ENCODE results near the gene TRAPPC2L.

TRAPPC2L gene

DNA sequence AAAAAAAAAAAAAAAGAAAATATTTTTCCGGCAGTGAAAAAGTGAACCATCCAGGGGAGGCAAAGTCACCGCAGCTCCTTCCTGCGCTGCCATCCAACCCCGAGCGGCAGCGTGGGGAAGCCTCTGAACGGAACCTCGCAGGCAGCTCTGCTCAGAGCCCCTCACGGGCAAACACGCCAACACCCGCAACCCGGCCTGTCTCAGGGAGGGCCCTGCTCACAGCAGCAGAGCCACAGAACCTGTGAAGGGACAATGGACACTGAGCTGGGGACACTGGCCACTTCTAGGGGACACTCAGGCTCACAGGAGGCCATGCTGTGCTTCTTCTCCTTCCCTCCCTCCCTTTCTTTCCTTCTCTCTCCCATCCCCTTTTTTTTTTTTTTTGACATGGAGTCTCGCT, 23.8 kb upstream of the TRAPPC2L start:
- H4K8ac ChIP-seq (ENCODE audit: low read depth, low read length), result no peak overlapping the region
- no peak overlapping the region for H2AFZ ChIP-seq (ENCODE audit: low read length)
- H3K9ac ChIP-seq (ENCODE audit: low read depth, low read length, poor library complexity), result no peak overlapping the region
- no peak overlapping the region for H4K91ac ChIP-seq (ENCODE audit: low read depth, low read length, poor library complexity)
- no peaks in the 10 kb centered on the region for H3K27me3 ChIP-seq (ENCODE audit: control insufficient read depth in 3 of 3, insufficient read depth in 3 of 3, low read depth in 1 of 3, low read length in 3 of 3)
- no peak overlapping the region for H3K27ac ChIP-seq (replicated peaks; ENCODE audit: low read length)
- H3K79me1 ChIP-seq (ENCODE audit: low read depth, low read length), result peaks cover 10% of the 10 kb centered on the region
- H2BK12ac ChIP-seq (ENCODE audit: low read length), result no peak overlapping the region
- H3K14ac ChIP-seq (ENCODE audit: low read length), result no peak overlapping the region
- no peak overlapping the region for H2BK15ac ChIP-seq (ENCODE audit: low read length)
- no peak overlapping the region for H3K4me2 ChIP-seq (ENCODE audit: insufficient read depth, low read length, poor library complexity, severe bottlenecking)
- H2AK5ac ChIP-seq (ENCODE audit: low read depth, low read length), result no peak overlapping the region
- no peak overlapping the region for H2BK5ac ChIP-seq (ENCODE audit: low read length)
- no peak overlapping the region for H3K23ac ChIP-seq (ENCODE audit: low read depth, low read length, poor library complexity)
- DNase-seq (ENCODE audit: low spot score), result no peak
- H3K4ac ChIP-seq (ENCODE audit: low read length), result no peak overlapping the region
- H2BK120ac ChIP-seq (ENCODE audit: low read depth, low read length), result no peak overlapping the region
- no CpG with 5 or more reads among the region's 13 CpGs for WGBS, 2 donors (ENCODE audit: extremely low coverage in 2 of 2, insufficient read length in 2 of 2, insufficient replicate concordance in 1 of 2)
- no peaks in the 10 kb centered on the region for H3K9me3 ChIP-seq (replicated peaks in 1 of 2; ENCODE audit: control insufficient read depth in 2 of 2, insufficient read depth in 1 of 2, low read depth in 1 of 2, low read length in 2 of 2)
- H3K4me3 ChIP-seq (ENCODE audit: low read length in 2 of 2), result no peak overlapping the region
- no peaks in the 10 kb centered on the region for H3K4me1 ChIP-seq (ENCODE audit: control insufficient read depth in 2 of 2, insufficient read depth in 1 of 2, low read depth in 1 of 2, low read length in 2 of 2)
- peaks cover 0 to 7% of the 10 kb centered on the region in 2 donors for H3K36me3 ChIP-seq (replicated peaks in 1 of 2; ENCODE audit: control insufficient read depth in 2 of 2, insufficient read depth in 2 of 2, low read length in 2 of 2)
- no peak overlapping the region for H3K18ac ChIP-seq (ENCODE audit: low read length)

DNA sequence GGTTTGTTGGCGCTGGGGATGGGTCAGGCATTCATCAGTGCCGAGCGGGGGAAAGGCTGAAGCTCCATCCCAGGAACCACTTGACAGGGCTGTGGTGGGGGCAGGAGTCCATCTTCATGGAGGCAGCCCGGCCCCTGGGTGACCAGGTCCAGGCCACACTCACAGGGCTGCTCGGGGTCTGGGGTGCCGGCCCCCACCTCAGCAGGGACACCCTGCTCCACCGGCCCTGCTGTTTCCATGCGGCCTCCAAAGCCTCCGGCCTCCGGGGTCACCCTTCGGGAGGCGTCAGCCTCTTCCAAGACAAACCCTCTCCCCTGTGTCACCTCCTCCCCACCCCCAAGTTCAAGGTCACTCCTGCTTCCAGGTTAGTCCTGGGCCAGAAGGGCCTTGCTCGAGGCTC, 22.3 kb upstream of the TRAPPC2L start:
- Histone ChIP-seq H3K4me2 (ENCODE audit: insufficient read depth, low read length, poor library complexity, severe bottlenecking) (no peak overlapping the region), H2AK5ac (ENCODE audit: low read depth, low read length) (no peak overlapping the region), H3K27me3 (ENCODE audit: control insufficient read depth in 3 of 3, insufficient read depth in 3 of 3, low read depth in 1 of 3, low read length in 3 of 3) (no peaks in the 10 kb centered on the region), H3K4me3 (ENCODE audit: low read length in 2 of 2) (no peak overlapping the region), H3K79me1 (ENCODE audit: low read depth, low read length) (peaks cover 9% of the 10 kb centered on the region), H4K91ac (ENCODE audit: low read depth, low read length, poor library complexity) (no peak overlapping the region), H2AFZ (ENCODE audit: low read length) (no peak overlapping the region), H3K9ac (ENCODE audit: low read depth, low read length, poor library complexity) (no peak overlapping the region), H2BK15ac (ENCODE audit: low read length) (no peak overlapping the region), H3K14ac (ENCODE audit: low read length) (no peak overlapping the region), H2BK120ac (ENCODE audit: low read depth, low read length) (no peak overlapping the region), H3K9me3 (replicated peaks in 1 of 2; ENCODE audit: control insufficient read depth in 2 of 2, insufficient read depth in 1 of 2, low read depth in 1 of 2, low read length in 2 of 2) (no peaks in the 10 kb centered on the region), H4K8ac (ENCODE audit: low read depth, low read length) (no peak overlapping the region), H2BK5ac (ENCODE audit: low read length) (no peak overlapping the region), H3K4me1 (ENCODE audit: control insufficient read depth in 2 of 2, insufficient read depth in 1 of 2, low read depth in 1 of 2, low read length in 2 of 2) (no peaks in the 10 kb centered on the region), H3K18ac (ENCODE audit: low read length) (no peak overlapping the region), H3K23ac (ENCODE audit: low read depth, low read length, poor library complexity) (no peak overlapping the region), H3K27ac (replicated peaks; ENCODE audit: low read length) (no peak overlapping the region), H2BK12ac (ENCODE audit: low read length) (no peak overlapping the region), H3K36me3 (replicated peaks in 1 of 2; ENCODE audit: control insufficient read depth in 2 of 2, insufficient read depth in 2 of 2, low read length in 2 of 2) (peaks cover 0 to 9% of the 10 kb centered on the region in 2 donors), H3K4ac (ENCODE audit: low read length) (no peak overlapping the region)
- WGBS, 2 donors (ENCODE audit: extremely low coverage in 2 of 2, insufficient read length in 2 of 2, insufficient replicate concordance in 1 of 2), result no CpG with 5 or more reads among the region's 13 CpGs
- no peak for DNase-seq (ENCODE audit: low spot score)

DNA sequence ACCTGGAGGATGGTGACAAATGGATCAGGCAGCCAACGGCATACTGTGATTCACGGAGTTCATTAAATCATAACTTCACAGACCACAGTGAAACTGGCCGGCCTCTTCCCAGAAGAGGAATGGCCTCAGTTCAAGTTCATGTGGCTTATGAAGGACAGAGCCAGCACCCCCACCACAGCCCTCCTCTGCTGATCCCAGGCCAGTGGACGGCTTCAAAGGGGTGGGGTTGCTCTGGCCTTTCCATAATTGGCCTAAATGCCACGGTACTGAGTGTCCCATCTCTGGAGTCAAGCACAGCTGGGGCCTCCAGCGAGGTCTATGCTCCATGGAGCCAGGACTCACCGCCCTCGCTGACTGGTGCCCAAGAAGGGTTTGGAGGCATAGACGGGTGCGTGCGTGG, 21.5 kb upstream of the TRAPPC2L start:
- Histone ChIP-seq H3K23ac (ENCODE audit: low read depth, low read length, poor library complexity) (no peak overlapping the region), H2AFZ (ENCODE audit: low read length) (no peak overlapping the region), H3K4me1 (ENCODE audit: control insufficient read depth in 2 of 2, insufficient read depth in 1 of 2, low read depth in 1 of 2, low read length in 2 of 2) (no peaks in the 10 kb centered on the region), H3K18ac (ENCODE audit: low read length) (no peak overlapping the region), H3K4ac (ENCODE audit: low read length) (no peak overlapping the region), H2BK120ac (ENCODE audit: low read depth, low read length) (no peak overlapping the region), H3K27ac (replicated peaks; ENCODE audit: low read length) (no peak overlapping the region), H3K4me3 (ENCODE audit: low read length in 2 of 2) (no peak overlapping the region), H4K8ac (ENCODE audit: low read depth, low read length) (no peak overlapping the region), H3K27me3 (ENCODE audit: control insufficient read depth in 3 of 3, insufficient read depth in 3 of 3, low read depth in 1 of 3, low read length in 3 of 3) (no peaks in the 10 kb centered on the region), H3K14ac (ENCODE audit: low read length) (no peak overlapping the region), H3K9me3 (replicated peaks in 1 of 2; ENCODE audit: control insufficient read depth in 2 of 2, insufficient read depth in 1 of 2, low read depth in 1 of 2, low read length in 2 of 2) (no peaks in the 10 kb centered on the region), H3K36me3 (replicated peaks in 1 of 2; ENCODE audit: control insufficient read depth in 2 of 2, insufficient read depth in 2 of 2, low read length in 2 of 2) (peaks cover 0 to 9% of the 10 kb centered on the region in 2 donors), H3K79me1 (ENCODE audit: low read depth, low read length) (peaks cover 9% of the 10 kb centered on the region), H2BK15ac (ENCODE audit: low read length) (no peak overlapping the region), H3K4me2 (ENCODE audit: insufficient read depth, low read length, poor library complexity, severe bottlenecking) (no peak overlapping the region), H2AK5ac (ENCODE audit: low read depth, low read length) (no peak overlapping the region), H2BK12ac (ENCODE audit: low read length) (no peak overlapping the region), H4K91ac (ENCODE audit: low read depth, low read length, poor library complexity) (no peak overlapping the region), H3K9ac (ENCODE audit: low read depth, low read length, poor library complexity) (peak overlapping the region; percentile 70), H2BK5ac (ENCODE audit: low read length) (no peak overlapping the region)
- no CpG with 5 or more reads among the region's 11 CpGs for WGBS, 2 donors (ENCODE audit: extremely low coverage in 2 of 2, insufficient read length in 2 of 2, insufficient replicate concordance in 1 of 2)
- DNase-seq (ENCODE audit: low spot score), result no peak

DNA sequence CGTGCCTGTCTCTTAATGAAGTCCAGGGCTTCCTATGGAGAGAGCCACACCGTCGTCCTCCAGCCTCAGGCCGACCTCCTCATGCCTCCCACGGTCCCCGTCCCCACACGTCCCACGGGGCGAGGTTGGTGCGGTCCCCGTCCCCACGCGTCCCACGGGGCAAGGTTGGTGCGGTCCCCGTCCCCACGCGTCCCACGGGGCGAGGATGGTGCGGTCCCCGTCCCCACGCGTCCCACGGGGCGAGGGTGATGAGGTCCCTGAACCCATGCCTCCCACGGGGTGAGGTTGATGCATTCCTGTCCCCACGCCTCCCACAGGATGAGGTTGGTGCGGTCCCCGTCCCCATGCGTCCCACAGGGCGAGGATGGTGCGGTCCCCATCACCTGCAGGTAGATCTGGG, 21.1 kb upstream of the TRAPPC2L start:
- Histone ChIP-seq H3K9ac (ENCODE audit: low read depth, low read length, poor library complexity) (peak overlapping the region; percentile 70), H2AFZ (ENCODE audit: low read length) (no peak overlapping the region), H3K79me1 (ENCODE audit: low read depth, low read length) (peaks cover 8% of the 10 kb centered on the region), H2BK12ac (ENCODE audit: low read length) (no peak overlapping the region), H3K14ac (ENCODE audit: low read length) (no peak overlapping the region), H3K27ac (replicated peaks; ENCODE audit: low read length) (no peak overlapping the region), H2AK5ac (ENCODE audit: low read depth, low read length) (no peak overlapping the region), H3K4me2 (ENCODE audit: insufficient read depth, low read length, poor library complexity, severe bottlenecking) (no peak overlapping the region), H3K36me3 (replicated peaks in 1 of 2; ENCODE audit: control insufficient read depth in 2 of 2, insufficient read depth in 2 of 2, low read length in 2 of 2) (peaks cover 0 to 9% of the 10 kb centered on the region in 2 donors), H3K23ac (ENCODE audit: low read depth, low read length, poor library complexity) (peak overlapping the region; percentile 43), H3K18ac (ENCODE audit: low read length) (peak overlapping the region; percentile 28), H2BK5ac (ENCODE audit: low read length) (no peak overlapping the region), H2BK15ac (ENCODE audit: low read length) (no peak overlapping the region), H3K4ac (ENCODE audit: low read length) (no peak overlapping the region), H3K9me3 (replicated peaks in 1 of 2; ENCODE audit: control insufficient read depth in 2 of 2, insufficient read depth in 1 of 2, low read depth in 1 of 2, low read length in 2 of 2) (no peaks in the 10 kb centered on the region), H3K4me1 (ENCODE audit: control insufficient read depth in 2 of 2, insufficient read depth in 1 of 2, low read depth in 1 of 2, low read length in 2 of 2) (no peaks in the 10 kb centered on the region), H3K4me3 (ENCODE audit: low read length in 2 of 2) (no peak overlapping the region), H2BK120ac (ENCODE audit: low read depth, low read length) (no peak overlapping the region), H4K91ac (ENCODE audit: low read depth, low read length, poor library complexity) (peak overlapping the region; percentile 30), H3K27me3 (ENCODE audit: control insufficient read depth in 3 of 3, insufficient read depth in 3 of 3, low read depth in 1 of 3, low read length in 3 of 3) (no peaks in the 10 kb centered on the region), H4K8ac (ENCODE audit: low read depth, low read length) (no peak overlapping the region)
- WGBS, 2 donors (ENCODE audit: extremely low coverage in 2 of 2, insufficient read length in 2 of 2, insufficient replicate concordance in 1 of 2), result no CpG with 5 or more reads among the region's 33 CpGs
- no peak for DNase-seq (ENCODE audit: low spot score)

Measured in neuronal stem cell (in vitro differentiated cells).